GDM1 (cell line): ENCODE results near the gene KRT13.
A peak's percentile ranks its signal among the peaks of the same experiment; 100 is the strongest.

ENCODE experiments used
- DNase-seq: peaks from one replicate; lab custom pipeline; 2025; lab: John Stamatoyannopoulos, UW

The KRT13 gene

GRCh38 chr17:41466988-41467387 is 38.4 kb downstream of the KRT13 start, which contains the start of gene KRT32:
Gene KRT32, minus strand, starts transcription at chr17:41467386. Its CDS starts 61 bp downstream, at chr17:41467325.
- no peak for DNase-seq

- DNase-seq = no peak
These were observed 40.7 kb downstream of the KRT13 start for GRCh38 chr17:41464682-41465081.

GRCh38 chr17:41464173-41464572 is 41.2 kb downstream of the KRT13 start:
- no peak for DNase-seq

GRCh38 chr17:41463746-41464145 is 41.7 kb downstream of the KRT13 start:
- no peak for DNase-seq

- no peak for DNase-seq
These were observed 42.7 kb downstream of the KRT13 start for GRCh38 chr17:41462705-41463104.

DNA sequence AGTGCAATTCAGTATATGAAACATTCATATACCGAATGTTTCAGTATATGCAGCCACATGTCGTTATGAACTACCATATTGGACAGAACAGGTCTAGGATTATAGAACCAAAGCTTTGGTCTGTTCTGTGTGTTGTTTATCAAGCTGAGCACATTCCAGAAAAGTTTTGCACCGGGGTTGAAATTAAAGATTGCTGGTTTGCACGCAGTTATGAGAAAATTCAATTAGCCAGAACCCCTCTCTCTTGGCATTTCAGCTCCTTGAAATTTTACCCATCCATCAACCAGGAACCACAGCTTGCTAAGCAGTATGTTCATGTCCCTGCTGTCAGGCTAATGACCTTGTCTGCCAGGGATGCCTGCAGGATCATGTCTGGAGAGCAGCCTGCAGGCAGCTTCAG is 47.7 kb downstream of the KRT13 start:
- DNase-seq = no peak

- no peak for DNase-seq
These were observed 49.2 kb downstream of the KRT13 start for GRCh38 chr17:41456204-41456603.

- no peak for DNase-seq
These were observed 50.2 kb downstream of the KRT13 start for GRCh38 chr17:41455236-41455635.

DNA sequence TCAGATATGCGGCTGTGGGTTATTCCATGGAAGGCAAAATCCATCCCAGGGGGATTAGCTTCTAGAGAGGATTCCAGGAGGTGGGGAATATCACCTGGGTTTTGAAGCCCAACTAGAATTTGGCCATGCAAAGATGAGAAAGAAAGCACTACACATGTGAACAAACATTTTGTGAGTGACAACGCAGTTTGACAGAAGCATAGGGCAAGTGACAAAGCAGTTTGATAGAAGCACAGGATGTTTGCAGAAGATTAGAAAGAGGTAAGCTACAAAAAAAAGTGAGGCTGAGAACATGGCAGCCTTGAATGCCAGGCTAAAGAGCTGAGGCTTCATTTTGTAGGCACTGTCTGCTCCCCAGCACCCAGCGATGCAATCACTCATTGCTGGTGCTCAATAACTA is 52.3 kb downstream of the KRT13 start:
- no peak for DNase-seq

DNA sequence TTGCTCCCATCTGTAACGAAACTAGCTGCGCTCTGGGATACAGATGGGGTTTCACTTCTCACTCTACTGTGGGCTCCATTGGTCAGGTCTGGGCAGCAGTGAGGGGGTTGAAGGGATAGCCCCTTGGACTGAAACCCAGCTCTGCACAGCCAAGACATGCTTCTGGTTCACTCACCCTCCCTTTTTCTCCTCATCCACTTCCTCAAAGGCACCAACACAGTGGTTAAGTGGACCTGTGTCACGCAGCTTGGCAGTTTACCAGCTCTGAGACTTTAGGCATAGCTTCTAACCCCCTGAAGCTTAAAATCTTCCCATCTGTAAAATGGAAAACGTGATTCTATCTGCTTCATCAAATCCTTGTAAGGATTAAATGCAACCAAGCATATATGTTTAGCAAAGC is 53.1 kb downstream of the KRT13 start:
- peak; percentile 25 for DNase-seq

- no peak for DNase-seq
These were observed 54.2 kb downstream of the KRT13 start for GRCh38 chr17:41451154-41451728.
